HEK293 (cell line): ENCODE measurements around the gene DPM2.

ENCODE experiments used
- CTCF ChIA-PET: fragments of 350-600 bp; formaldehyde crosslinking; extraction: SDS; loops from one replicate; lab custom pipeline; 2021; ENCODE audit warnings: antibody characterized with exemption; lab: Yijun Ruan, JAX
- POLR2A ChIA-PET: fragments of 300-600 bp; formaldehyde crosslinking; extraction: SDS; loops from one replicate; lab custom pipeline; 2020; ENCODE audit warnings: antibody characterized with exemption, inconsistent platforms; lab: Yijun Ruan, JAX
- H3K27ac ChIP-seq: fragments of 200-500 bp; sonication (Bioruptor generic); 2 replicates; pipeline ENCODE4 v1.5.1; 2014; ENCODE audit warnings: low read depth, low read length, control low read depth, inconsistent platforms; ENCODE audit errors: extremely low read depth
- H3K36me3 ChIP-seq, 2 experiments: fragments of 200-500 bp in 1 of 2; sonication (Bioruptor generic) in 1 of 2; 1 replicate in 1 of 2; 2 replicates in 1 of 2; pipeline ENCODE4 v1.5.1; 2014 to 2017; ENCODE audit warnings: inconsistent platforms in 2 of 2, low read length in 2 of 2; ENCODE audit not compliant: control insufficient read depth in 2 of 2, insufficient read depth in 1 of 2
- H3K4me1 ChIP-seq: fragments of 200-500 bp; sonication (Bioruptor generic); 2 replicates; pipeline ENCODE4 v1.5.1; 2014; ENCODE audit warnings: mild to moderate bottlenecking, low read length, inconsistent platforms; ENCODE audit not compliant: control insufficient read depth, insufficient read depth
- H3K4me3 ChIP-seq: 2 replicates; pipeline ENCODE4 v1.5.1; 2011; ENCODE audit warnings: low read depth, mild to moderate bottlenecking, control low read depth, low read length, moderate library complexity
- H3K9me3 ChIP-seq: fragments of 200-500 bp; sonication (Bioruptor generic); 2 replicates; pipeline ENCODE4 v1.5.1; 2014; ENCODE audit warnings: low read depth, low read length, inconsistent platforms; ENCODE audit not compliant: control insufficient read depth, insufficient read depth
- EGR2 ChIP-seq: fragments of 450-650 bp; formaldehyde crosslinking; IDR thresholded peaks from 2 replicates; pipeline ENCODE4 v1.5.1; 2016; ENCODE audit warnings: low read depth, missing biosample characterization, missing genetic modification characterization
- KLF16 ChIP-seq: fragments of 450-650 bp; formaldehyde crosslinking; IDR thresholded peaks from 2 replicates; pipeline ENCODE4 v1.5.1; 2017; ENCODE audit warnings: missing biosample characterization, missing genetic modification characterization
- MYNN ChIP-seq: fragments of 450-650 bp; formaldehyde crosslinking; IDR thresholded peaks from 2 replicates; pipeline ENCODE4 v1.5.1; 2016; ENCODE audit warnings: missing biosample characterization, missing genetic modification characterization, borderline replicate concordance
- ZBTB8A ChIP-seq: fragments of 450-650 bp; formaldehyde crosslinking; IDR thresholded peaks from 2 replicates; pipeline ENCODE4 v1.5.1; 2016; ENCODE audit warnings: missing biosample characterization, missing genetic modification characterization
- ZNF221 ChIP-seq: fragments of 450-650 bp; formaldehyde crosslinking; IDR thresholded peaks from 2 replicates; pipeline ENCODE4 v1.5.1; 2017; ENCODE audit warnings: missing biosample characterization, missing genetic modification characterization, borderline replicate concordance
- ZNF23 ChIP-seq: fragments of 450-650 bp; formaldehyde crosslinking; IDR thresholded peaks from 2 replicates; pipeline ENCODE4 v1.5.1; 2016; ENCODE audit warnings: missing biosample characterization, missing genetic modification characterization, borderline replicate concordance
- ZNF37A ChIP-seq: fragments of 450-650 bp; IDR thresholded peaks from 2 replicates; pipeline ENCODE4 v1.5.1; 2018; ENCODE audit warnings: missing biosample characterization, missing genetic modification characterization
- ZNF433 ChIP-seq: fragments of 450-650 bp; formaldehyde crosslinking; IDR thresholded peaks from 2 replicates; pipeline ENCODE4 v1.5.1; 2016; ENCODE audit warnings: missing biosample characterization, missing genetic modification characterization, low read depth
- ZNF544 ChIP-seq: fragments of 450-650 bp; formaldehyde crosslinking; IDR thresholded peaks from 2 replicates; pipeline ENCODE4 v1.5.0; 2017; ENCODE audit warnings: missing biosample characterization, missing genetic modification characterization
- ZNF658 ChIP-seq: fragments of 450-650 bp; formaldehyde crosslinking; IDR thresholded peaks from 2 replicates; pipeline ENCODE4; 2016; ENCODE audit warnings: missing biosample characterization, missing genetic modification characterization
- TF ChIP-seq, protein P1 (sequence below): fragments of 450-650 bp; formaldehyde crosslinking; IDR thresholded peaks from 2 replicates; pipeline ENCODE4 v1.5.1; 2016; ENCODE audit warnings: missing biosample characterization, missing genetic modification characterization
- TF ChIP-seq, protein P2 (sequence below): fragments of 450-650 bp; formaldehyde crosslinking; IDR thresholded peaks from 2 replicates; pipeline ENCODE4 v1.5.1; 2016; ENCODE audit warnings: missing biosample characterization, missing genetic modification characterization
- TF ChIP-seq, protein P3 (sequence below): fragments of 450-650 bp; formaldehyde crosslinking; IDR thresholded peaks from 2 replicates; pipeline ENCODE4 v1.5.1; 2016; ENCODE audit warnings: missing biosample characterization, missing genetic modification characterization
- TF ChIP-seq, protein P4 (sequence below): fragments of 450-650 bp; formaldehyde crosslinking; IDR thresholded peaks from 2 replicates; pipeline ENCODE4 v1.5.1; 2016; ENCODE audit warnings: missing biosample characterization, missing genetic modification characterization
- TF ChIP-seq, protein P5 (sequence below): fragments of 450-650 bp; formaldehyde crosslinking; IDR thresholded peaks from 2 replicates; pipeline ENCODE4 v1.5.1; 2016; ENCODE audit warnings: missing biosample characterization, missing genetic modification characterization

DPM2 gene

DNA sequence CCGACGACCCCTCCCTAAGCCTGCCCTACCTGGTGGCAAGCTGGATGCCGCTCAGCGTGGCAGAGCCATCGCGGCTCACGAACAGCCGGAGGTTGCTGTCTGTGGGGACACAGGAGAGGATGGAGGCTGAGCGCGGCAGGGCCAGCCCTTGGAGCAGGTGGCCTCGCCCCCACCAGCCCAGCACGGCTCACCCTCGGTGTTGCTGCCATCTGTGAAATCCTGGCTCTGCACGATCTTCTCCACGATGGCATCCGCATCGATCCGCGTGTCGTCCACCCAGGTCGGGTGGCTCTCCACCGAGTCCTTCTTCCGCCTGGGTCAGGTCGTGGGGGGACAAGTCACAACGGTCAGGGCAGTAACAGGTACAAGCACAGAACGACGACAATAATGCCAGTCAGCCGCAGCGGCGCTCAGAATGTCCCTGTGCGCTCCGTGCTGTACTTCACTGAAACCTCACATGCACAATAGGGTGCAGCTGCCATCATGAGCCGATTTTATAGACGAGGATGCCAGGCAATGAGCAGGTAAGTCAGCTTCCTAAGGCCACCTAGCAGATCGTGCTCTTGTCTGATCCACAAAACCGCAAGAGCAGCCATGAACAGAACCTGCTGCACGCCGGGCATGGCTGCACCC is 7.0 kb upstream of the DPM2 start:
- Histone ChIP-seq H3K9me3 (no peaks in the 10 kb centered on the region), H3K36me3 (peaks cover 0 to 35% of the 10 kb centered on the region in 2 experiments; a peak in 1 of 3 replicates), H3K4me3 (no peak overlapping the region), H3K27ac (no peak overlapping the region), H3K4me1 (peaks cover 3% of the 10 kb centered on the region; the same call in 1 of the 2 replicates)
- ChIA-PET POLR2A (interaction anchor here (0.6 to 1.8 kb wide), 4 partner anchors 90 to 393 kb away, joined by 3 to 8 read pairs (median 3); partner anchors contain the start of gene NAIF1), CTCF (interaction anchor here (0.8 to 8.1 kb wide), 20 partner anchors 12 to 164 kb away, joined by 3 to 165 read pairs (median 8); partner anchors contain the start of genes EEIG1 and PIP5KL1)
- TF ChIP-seq ZNF544 (tag by site-specific recombination) = no peak
- TF ChIP-seq, protein P1, sequence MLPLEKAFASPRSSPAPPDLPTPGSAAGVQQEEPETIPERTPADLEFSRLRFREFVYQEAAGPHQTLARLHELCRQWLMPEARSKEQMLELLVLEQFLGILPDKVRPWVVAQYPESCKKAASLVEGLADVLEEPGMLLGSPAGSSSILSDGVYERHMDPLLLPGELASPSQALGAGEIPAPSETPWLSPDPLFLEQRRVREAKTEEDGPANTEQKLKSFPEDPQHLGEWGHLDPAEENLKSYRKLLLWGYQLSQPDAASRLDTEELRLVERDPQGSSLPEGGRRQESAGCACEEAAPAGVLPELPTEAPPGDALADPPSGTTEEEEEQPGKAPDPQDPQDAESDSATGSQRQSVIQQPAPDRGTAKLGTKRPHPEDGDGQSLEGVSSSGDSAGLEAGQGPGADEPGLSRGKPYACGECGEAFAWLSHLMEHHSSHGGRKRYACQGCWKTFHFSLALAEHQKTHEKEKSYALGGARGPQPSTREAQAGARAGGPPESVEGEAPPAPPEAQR (tag by site-specific recombination) = no peak
- no peak for TF ChIP-seq EGR2 (tag by site-specific recombination)
- TF ChIP-seq, protein P2, sequence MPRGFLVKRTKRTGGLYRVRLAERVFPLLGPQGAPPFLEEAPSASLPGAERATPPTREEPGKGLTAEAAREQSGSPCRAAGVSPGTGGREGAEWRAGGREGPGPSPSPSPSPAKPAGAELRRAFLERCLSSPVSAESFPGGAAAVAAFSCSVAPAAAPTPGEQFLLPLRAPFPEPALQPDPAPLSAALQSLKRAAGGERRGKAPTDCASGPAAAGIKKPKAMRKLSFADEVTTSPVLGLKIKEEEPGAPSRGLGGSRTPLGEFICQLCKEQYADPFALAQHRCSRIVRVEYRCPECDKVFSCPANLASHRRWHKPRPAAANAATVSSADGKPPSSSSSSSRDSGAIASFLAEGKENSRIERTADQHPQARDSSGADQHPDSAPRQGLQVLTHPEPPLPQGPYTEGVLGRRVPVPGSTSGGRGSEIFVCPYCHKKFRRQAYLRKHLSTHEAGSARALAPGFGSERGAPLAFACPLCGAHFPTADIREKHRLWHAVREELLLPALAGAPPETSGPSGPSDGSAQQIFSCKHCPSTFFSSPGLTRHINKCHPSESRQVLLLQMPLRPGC = no peak
- no peak for TF ChIP-seq ZNF37A (tag by site-specific recombination)
- TF ChIP-seq KLF16 = no peak
- no peak for TF ChIP-seq ZNF433 (tag by site-specific recombination)
- TF ChIP-seq, protein P3, sequence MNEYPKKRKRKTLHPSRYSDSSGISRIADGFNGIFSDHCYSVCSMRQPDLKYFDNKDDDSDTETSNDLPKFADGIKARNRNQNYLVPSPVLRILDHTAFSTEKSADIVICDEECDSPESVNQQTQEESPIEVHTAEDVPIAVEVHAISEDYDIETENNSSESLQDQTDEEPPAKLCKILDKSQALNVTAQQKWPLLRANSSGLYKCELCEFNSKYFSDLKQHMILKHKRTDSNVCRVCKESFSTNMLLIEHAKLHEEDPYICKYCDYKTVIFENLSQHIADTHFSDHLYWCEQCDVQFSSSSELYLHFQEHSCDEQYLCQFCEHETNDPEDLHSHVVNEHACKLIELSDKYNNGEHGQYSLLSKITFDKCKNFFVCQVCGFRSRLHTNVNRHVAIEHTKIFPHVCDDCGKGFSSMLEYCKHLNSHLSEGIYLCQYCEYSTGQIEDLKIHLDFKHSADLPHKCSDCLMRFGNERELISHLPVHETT = no peak
- TF ChIP-seq, protein P4, sequence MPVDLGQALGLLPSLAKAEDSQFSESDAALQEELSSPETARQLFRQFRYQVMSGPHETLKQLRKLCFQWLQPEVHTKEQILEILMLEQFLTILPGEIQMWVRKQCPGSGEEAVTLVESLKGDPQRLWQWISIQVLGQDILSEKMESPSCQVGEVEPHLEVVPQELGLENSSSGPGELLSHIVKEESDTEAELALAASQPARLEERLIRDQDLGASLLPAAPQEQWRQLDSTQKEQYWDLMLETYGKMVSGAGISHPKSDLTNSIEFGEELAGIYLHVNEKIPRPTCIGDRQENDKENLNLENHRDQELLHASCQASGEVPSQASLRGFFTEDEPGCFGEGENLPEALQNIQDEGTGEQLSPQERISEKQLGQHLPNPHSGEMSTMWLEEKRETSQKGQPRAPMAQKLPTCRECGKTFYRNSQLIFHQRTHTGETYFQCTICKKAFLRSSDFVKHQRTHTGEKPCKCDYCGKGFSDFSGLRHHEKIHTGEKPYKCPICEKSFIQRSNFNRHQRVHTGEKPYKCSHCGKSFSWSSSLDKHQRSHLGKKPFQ (tag by site-specific recombination) = no peak
- TF ChIP-seq MYNN (tag by site-specific recombination) = no peak
- no peak for TF ChIP-seq ZBTB8A (tag by site-specific recombination)
- no peak for TF ChIP-seq ZNF658 (tag by site-specific recombination)
- TF ChIP-seq ZNF221 (tag by site-specific recombination) = no peak
- TF ChIP-seq, protein P5, sequence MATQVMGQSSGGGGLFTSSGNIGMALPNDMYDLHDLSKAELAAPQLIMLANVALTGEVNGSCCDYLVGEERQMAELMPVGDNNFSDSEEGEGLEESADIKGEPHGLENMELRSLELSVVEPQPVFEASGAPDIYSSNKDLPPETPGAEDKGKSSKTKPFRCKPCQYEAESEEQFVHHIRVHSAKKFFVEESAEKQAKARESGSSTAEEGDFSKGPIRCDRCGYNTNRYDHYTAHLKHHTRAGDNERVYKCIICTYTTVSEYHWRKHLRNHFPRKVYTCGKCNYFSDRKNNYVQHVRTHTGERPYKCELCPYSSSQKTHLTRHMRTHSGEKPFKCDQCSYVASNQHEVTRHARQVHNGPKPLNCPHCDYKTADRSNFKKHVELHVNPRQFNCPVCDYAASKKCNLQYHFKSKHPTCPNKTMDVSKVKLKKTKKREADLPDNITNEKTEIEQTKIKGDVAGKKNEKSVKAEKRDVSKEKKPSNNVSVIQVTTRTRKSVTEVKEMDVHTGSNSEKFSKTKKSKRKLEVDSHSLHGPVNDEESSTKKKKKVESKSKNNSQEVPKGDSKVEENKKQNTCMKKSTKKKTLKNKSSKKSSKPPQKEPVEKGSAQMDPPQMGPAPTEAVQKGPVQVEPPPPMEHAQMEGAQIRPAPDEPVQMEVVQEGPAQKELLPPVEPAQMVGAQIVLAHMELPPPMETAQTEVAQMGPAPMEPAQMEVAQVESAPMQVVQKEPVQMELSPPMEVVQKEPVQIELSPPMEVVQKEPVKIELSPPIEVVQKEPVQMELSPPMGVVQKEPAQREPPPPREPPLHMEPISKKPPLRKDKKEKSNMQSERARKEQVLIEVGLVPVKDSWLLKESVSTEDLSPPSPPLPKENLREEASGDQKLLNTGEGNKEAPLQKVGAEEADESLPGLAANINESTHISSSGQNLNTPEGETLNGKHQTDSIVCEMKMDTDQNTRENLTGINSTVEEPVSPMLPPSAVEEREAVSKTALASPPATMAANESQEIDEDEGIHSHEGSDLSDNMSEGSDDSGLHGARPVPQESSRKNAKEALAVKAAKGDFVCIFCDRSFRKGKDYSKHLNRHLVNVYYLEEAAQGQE = no peak
- no peak for TF ChIP-seq ZNF23
